Measurements from ENCODE around the gene NAT14.
"Not testable (repeated sequence)": the region's sequence is repeated elsewhere in the genome, so short reads cannot be mapped to it uniquely, and the experiment has no call there.

The NAT14 gene

DNA sequence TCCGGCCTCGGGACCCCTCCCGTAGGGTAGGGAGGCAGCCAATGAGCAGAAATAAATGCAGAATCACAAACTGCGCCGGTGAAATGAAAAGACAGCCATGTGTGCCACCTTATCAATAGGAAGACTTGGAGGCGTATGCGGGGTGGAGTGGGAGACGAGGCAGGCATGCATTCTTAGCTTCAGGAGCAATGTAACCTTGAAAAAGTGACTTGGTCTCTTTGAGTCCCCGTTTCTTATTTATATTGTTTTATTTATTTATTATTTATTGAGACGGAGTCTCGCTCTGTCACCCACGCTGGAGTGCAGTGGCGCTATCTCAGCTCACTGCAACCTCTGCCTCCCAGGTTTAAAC lies 19.2 kb downstream of the NAT14 start:
- no peak for DNase-seq

DNA sequence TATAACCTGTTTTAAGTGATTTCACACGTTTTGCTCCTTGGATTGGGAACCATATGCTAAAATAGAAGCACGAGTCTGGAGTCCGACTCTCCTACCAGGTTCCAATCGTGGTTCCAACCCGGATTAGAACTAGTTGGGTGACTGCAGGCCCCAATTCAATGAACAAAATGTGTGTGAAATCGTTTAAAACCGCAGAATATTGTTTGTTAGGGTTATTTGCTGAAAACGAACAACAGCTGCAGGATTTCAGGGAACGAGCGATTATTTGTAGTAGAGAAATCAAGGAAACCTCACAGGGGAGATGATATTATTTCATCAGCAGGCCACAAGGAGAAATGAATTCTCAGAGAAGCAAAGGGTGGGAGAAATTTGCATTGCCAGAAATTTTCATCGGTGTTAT lies 20.0 kb downstream of the NAT14 start:
- no peak for DNase-seq

DNA sequence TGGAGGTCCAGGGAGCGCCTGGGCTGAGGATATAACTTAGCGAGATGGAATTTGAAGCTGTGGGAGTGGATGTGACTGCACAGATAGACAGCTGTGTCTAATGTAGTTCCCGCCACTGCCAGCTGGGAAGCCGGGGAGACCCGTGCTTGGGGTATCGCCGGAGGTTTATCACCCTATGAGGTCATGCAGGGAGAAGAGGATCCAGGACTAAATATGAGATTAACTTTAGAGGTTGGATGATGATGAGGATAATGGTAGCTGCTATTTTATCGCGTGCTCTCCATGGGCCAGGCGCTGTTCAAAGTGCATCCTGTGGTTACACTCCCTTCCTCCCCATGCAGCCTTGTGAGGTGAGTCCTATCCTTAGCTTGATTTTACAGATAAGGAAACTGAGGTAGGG lies 23.1 kb downstream of the NAT14 start:
- DNase-seq = no peak

DNA sequence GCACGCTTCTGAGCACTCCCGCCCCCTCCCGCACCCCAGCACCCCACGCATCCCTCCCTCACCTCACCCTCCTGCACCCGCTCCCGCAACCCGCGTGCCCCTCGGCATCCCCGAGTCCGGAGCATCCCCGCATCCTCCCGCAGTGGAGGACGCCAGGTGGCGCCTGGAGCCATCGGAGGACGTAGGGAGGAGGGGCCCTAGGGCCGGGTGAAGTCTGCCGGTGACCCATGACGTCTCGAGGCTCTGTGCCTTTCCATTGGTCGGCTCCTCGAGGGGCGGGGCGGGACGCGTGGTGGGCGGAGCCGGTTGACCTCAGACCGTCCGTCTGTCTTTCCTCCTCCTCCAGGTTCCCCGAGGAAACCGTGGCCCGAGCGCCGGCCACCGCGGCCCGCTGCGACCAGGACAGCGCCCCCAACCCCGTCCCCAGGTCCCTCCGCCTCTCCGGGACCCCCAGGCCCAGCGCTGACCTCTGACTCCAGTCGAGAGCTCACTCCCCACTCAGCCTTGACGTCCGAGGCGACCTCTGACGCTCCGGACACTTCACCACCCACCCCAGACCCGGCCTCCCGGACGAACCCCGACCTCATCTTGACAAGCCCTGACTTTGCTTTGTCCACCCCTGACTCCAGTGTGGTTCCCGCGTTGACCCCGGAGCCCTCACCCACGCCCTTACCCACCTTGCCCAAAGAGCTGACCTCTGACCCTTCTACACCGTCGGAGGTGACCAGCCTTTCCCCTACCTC lies 32.1 kb downstream of the NAT14 start:
- peak; percentile 90 for DNase-seq

DNA sequence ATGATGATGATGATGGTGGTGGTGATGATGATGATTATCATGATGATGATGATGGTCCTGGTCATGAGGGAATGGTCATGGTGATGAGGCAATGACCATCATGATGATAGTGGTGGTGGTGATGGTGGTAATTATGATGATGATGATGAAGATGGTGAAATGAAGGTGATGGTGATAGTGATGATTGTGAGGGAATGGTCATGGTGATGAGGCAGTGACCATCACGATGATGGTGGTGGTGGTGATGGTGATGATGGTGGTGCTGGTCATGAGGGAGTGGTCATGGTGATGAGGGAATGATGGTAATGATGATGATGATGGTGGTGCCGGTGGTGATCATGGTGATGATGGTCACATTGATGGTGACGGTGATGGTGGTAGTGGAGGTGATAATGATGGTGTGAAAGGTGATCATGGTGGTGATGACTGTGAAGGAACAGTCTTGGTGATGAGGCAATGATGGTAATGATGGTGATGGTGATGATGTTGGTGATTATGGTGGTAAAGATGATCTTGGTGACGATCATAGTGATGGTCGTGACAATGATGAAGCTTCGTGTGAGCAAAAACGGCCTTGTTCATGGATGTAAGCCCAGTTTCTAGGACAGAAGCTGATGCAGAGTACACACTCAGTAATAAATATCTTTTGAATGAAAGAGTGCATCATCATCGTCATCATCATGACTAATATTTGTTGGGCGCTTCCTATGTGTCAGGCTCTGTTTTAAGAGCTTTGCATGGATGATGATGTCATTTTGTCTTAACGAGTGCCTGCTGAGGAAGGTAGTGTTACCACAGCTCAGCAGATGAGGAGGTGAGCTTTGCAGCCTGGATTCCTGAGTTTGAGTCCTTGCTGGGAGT lies 34.7 kb downstream of the NAT14 start:
- DNase-seq = no peak

DNA sequence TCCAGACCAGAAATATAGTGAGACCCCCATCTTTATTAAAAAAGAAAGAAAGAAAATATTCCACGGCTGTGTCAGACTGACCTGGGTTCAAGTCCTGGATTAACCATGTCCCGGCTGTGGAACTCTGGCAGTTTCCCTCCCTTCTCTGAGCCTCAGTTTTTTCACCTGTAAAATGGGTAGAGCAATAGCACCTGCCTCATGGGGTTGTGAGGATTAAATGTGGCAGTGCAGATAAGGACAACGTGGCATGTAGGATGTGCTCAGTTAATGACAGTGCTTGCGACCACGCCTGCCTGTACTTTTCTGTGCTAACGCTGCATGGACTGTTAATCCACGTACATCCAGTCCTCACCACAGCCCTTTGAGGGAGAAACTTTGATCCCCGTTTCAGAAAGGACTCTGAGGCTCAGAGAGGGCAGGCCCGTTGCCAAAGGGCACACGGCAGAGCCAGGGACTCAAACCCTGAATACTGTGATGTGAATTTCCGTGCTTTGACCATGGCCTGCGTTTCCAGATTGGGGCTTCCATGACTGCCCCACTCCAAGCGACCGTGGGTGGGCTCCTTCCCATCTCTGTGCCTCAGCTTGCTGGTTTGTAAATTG lies 35.8 kb downstream of the NAT14 start:
- DNase-seq = no peak

DNA sequence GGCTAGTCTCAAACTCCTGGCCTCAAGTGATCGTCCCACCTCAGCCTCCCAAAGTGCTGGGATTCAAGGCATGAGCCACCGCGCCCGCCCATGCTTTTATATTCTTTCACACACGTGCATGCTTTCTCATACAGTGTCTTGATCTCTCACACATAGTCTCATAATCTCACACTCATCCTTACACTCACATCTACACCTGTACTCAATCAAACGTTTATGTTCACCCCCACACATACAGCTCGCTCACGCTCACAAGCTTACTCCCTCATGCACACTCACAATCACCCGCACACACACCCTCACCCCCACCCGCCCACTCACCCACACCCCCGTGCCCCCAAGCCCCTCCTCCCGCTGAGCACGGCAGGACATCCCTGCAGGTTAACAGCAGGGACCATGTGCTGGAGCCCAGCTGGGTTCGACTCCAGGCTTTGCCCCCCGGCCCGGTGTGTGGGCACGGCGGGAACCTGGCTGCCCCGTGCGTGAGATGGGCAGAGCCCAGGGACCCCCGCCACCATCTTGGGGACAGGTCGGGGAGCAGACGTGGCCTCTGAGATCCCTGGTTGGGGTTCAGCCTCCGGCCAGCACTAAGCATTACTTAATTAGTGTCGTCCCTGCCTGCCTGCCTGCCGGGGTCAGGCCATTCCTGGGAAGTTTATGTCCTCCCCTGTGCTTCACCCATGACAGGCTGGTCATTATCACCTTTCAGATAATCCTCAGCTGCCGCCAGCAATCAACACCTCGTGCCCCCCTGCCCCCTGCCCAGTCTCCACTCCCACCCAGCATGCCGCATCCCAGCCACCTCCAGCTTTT lies 40.5 kb downstream of the NAT14 start:
- no peak for DNase-seq

DNA sequence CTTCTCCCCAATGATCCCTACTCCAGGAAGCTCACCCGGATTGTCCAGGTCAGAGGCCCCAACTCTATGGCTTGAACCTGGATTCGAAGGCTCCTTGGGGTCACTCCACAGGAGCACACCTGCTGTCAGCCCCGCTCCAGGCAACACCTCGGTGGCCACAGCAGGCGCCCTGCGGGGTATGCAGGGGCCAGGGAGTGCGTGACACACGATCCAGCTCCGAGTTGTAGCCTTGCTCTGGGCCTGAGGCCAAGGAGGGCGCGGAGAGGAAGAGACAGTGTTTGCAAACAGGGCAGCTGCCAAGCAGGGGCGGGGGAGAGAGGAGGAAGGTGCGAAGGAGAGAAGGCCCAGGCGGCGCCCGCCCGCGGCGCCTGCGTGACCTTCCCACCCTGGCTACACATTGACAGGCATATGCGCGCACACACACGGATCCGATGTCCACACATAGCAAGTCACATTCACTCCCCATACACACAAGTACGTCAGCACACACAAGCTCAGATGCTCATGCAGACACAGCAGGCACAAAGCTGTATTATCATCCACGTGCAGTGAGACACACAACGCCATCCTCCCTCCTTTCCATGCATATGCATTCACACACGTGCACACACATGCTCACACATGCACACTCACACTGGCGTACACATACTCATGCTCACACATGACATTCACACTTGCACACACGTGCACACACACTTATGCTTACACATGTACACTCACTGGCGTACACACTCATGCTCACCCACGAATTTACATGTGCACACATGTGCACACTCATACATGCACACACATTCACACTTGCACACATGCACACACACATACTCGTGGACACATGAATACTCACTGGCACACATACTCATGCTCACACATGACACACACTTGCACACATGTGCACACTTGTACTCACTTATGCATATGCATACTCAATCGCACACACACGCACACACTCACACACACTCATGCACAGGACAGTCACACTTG lies 41.5 kb downstream of the NAT14 start:
- DNase-seq = peak; percentile 60

DNA sequence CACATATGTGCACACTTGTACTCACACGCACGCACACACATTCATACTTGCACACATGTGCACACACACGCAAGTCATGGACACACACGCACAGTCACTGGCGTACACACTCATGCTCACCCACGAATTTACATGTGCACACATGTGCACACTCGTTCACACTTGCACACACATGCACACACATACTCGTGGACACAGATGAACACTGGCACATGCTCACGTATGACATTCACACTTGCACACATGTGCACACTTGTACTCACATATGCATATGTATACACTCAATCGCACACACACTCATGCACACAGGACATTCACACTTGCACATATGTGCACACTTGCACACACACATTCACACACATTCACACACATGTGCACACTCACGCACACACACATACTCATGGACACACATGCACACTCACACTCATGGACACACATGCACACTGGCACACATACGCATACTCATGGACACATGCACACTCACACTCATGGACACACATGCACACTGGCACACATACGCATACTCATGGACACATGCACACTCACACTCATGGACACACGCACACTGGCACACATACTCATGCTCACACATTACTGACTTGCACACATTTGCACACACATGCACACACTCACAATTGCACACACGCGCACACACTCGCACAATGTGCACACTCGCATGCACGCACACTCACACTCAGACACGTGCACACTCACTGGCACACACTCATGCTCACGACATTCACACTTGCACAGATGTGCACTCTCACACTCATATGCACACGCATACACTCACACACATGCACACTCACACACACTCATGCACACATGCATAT lies 42.4 kb downstream of the NAT14 start:
- no peak for DNase-seq

DNA sequence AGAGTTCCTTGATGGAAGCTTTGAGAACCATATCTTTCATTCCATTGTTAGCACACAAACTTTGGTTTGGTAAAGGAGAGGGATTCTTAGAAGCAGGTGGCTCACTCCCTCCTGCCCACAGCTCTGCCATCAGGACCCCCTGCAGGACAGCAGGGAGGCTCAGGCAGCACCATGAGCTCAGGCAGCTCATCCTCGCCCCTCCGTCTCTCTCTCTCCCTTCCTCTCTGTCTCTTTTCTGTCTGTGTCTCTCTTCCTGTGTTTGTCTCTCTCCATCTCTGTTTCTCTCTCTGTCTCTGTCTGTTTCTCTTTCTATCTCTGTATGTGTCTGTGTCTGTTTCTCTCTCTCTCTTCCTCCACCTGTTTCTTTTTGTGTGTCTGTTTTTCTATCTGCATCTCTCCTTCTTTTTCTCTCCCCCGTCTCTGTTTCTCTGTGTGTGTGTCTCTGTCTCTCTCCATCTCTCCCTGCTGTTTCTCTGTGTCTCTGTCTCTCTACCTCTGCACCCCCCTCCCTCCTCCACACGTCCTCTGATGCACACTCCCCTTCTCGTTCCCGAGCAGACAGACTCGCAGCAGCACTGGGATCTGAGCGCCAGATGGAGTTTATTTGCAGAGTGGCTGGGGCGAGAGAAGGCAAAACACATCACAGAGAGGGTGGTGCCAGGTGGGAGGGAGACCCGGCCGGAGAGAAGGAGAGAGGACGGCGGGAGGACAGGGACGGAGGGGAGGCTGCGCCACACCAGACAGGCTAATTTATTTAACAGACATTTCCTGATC lies 43.2 kb downstream of the NAT14 start:
- DNase-seq = no peak

DNA sequence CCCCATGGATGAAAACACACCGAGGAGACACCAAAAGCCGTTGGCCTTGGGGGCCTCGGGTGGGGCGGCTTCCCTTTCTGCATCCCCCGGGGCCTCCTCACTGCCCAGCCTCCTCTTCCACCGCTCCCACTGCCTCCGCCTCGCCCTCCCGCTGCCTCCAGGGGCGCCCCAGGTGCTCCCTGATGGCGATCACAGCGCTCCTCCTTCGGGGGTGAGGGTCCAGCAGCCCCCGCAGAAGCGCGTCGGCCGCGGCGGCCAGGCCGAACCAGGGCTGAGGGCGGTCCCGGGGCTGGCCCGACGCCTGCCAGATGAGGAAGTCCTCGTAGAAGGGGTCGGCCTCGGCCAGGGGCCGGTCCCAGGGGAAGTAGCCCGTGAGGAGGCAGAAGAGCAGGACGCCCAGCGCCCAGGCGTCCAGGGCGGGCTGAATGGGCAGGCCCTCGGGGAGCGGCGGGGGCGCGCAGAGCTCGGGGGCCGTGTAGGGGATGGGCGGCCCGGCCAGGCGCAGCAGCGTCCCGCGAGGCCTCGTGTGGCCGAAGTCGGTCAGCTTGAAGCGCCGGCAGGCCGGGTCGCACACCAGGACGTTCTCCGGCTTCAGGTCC lies 44.7 kb downstream of the NAT14 start:
- DNase-seq = no peak

DNA sequence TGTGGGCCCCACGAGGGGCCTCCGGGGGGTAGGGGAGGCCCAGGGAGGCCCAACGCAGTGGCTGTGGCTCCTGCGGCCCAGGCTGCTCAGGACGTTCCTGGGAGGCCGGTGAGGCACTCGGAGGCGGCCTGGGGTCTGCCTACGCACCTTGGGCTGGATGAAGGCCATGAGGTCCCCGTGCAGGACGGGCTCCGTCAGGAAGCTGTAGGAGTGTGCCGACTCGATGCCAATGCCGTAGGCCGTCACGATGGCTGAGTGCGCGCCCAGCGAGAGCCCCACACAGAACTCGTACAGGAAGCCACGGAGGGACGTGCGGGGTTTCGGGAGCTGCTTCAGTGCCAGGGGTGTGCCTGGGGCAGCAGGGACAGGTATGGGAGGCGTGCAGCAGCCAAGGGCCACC lies 46.0 kb downstream of the NAT14 start:
- no peak for DNase-seq

DNA sequence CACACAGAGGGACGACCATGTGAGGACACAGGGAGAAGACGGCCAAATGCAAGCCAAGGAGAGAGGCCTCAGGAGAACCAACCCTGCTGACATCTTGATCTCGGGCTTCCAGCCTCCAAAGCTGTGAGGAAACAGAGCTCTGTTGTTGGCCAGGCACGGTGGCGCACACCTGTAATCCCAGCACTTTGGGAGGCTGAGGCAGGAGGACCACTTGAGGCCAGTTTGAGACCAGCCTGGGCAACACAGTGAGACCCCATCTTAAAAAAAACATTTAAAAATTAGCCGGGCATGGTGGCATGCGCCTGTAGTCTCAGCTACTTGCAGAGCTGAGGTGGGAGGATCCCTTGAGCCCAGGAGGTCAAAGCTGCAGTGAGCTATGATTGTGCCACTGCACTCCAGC lies 49.3 kb downstream of the NAT14 start:
- not testable (repeated sequence) for DNase-seq

DNA sequence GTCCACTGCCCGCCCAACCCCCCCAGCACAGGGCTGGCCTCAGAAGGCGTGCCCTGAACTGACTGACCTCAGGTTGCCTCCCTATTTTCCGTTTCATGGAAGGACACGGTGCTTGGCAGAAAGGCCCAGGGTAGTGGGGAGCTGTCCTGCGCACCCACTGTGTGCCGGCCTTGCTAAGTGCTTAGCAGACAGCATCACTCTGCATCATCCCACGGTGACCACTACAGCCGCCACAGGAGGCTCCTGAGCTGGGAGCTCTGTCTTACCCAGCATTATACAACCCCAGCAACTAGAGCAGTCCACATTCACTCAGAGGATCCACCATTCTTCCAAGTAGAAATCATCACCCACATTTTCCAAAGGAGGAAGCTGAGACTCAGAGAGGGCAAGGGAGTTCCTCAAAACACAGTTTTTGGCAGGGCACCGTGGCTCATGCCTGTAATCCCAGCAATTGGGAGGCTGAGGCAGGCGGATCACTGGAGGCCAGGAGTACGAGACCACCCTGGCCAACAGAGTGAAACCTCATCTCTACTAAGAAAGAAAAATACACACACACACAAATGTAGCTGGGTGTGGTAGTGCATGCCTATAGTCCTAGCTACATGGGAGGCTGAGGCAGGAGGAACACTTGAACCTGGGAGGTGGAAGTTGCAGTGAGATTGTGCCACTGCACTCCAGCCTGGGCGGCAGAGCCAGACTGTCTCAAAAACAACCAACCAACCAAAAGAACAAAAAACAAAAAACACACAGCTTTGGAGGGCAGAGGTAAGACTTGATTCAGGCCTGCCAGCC lies 50.4 kb downstream of the NAT14 start:
- no peak for DNase-seq

DNA sequence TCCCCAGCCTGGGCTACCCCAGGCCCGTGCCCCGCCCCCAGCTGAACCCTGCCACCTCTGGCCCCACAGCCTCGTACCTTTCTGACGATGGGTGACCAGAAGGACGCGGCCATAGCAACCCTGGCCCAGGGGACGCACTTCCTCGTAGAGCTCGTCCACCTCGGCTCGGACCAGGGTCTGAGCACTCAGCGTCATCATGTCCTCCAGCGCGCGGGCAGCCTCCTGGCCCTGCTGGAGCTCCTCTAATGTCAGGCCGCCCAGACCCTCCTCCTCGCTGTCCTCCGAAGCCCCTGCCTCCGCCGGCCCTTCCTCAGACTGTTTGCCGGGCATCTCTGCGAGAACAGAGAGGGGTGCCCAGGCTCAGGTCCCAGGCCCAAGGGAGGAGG lies 51.0 kb downstream of the NAT14 start:
- DNase-seq = no peak

DNA sequence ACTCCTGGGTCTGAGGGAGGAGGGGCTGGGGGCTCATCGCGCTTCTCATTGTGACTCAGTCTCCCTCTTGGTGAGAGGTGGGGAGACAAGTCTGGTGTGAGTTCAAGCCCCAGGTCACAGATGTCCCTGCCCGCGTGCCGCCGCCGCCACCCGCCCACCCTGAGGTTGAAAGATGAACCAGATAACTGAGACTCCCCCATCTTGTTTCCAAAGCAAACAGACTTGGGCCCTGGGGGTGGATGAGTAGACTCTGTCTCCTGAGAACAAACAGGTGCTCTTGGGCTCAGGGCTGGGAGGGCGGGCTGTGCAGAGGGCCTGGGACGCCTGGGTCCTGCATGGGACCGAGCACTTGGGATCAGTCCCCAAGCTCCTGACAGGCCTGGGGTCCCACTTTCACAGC lies 51.4 kb downstream of the NAT14 start:
- DNase-seq = no peak
